ENCODE measurements around the gene EPM2AIP1. TPM values are rescaled to one million over a fixed set of nuclear protein-coding genes. Genes with fewer than 3 reads are reported as not detected.

EPM2AIP1 gene
- total RNA-seq, 4 donors from 2014 or later, result 5.4 to 13.4 (median 8.4) TPM

GRCh38 chr3:37032961-37033360, 40.0 kb upstream of the EPM2AIP1 start:
- intact Hi-C loops (cut with DNase I; ENCODE audit: low total_unique reads), result no loop called here

GRCh38 chr3:37031096-37031682, 38.3 kb upstream of the EPM2AIP1 start:
- intact Hi-C loops (cut with DNase I; ENCODE audit: low total_unique reads), result no loop called here
- no peak for TF ChIP-seq POLR2A (IDR thresholded peaks at IDR 0.05)
- no peak for TF ChIP-seq CTCF (IDR thresholded peaks at IDR 0.05)
- 79 to 85% methylated on average over 7 of the region's 7 CpGs for WGBS, 2 donors
- DNase-seq (ENCODE audit: low spot score in 2 of 2), result no peak
- no peak overlapping the region for H3K4me3 ChIP-seq (ENCODE audit: low read depth, poor library complexity, severe bottlenecking)

More at GRCh38 chr3:37032961-37033360, 40.0 kb upstream of the EPM2AIP1 start:
- no peak overlapping the region for H3K4me3 ChIP-seq (ENCODE audit: low read depth, poor library complexity, severe bottlenecking)
- no peak for TF ChIP-seq CTCF (IDR thresholded peaks at IDR 0.05)
- 82 to 87% methylated on average over 10 of the region's 10 CpGs for WGBS, 2 donors
- DNase-seq (ENCODE audit: low spot score in 2 of 2), result no peak

GRCh38 chr3:37030588-37030987, 37.7 kb upstream of the EPM2AIP1 start:
- WGBS, 2 donors, result 38 to 48% methylated on average over 3 of the region's 3 CpGs
- no peak for TF ChIP-seq POLR2A (IDR thresholded peaks at IDR 0.05)
- no peak for TF ChIP-seq CTCF (IDR thresholded peaks at IDR 0.05)
- H3K4me3 ChIP-seq (ENCODE audit: low read depth, poor library complexity, severe bottlenecking), result no peak overlapping the region

GRCh38 chr3:37029516-37030163, 36.7 kb upstream of the EPM2AIP1 start:
- DNase-seq (ENCODE audit: low spot score in 2 of 2), result no peak
- H3K4me3 ChIP-seq (ENCODE audit: low read depth, poor library complexity, severe bottlenecking), result no peak overlapping the region
- intact Hi-C loops (cut with DNase I; ENCODE audit: low total_unique reads), result no loop called here
- no peak for TF ChIP-seq CTCF (IDR thresholded peaks at IDR 0.05)

More at GRCh38 chr3:37030588-37030987, 37.7 kb upstream of the EPM2AIP1 start:
- DNase-seq (ENCODE audit: low spot score in 2 of 2), result no peak
- intact Hi-C loops (cut with DNase I; ENCODE audit: low total_unique reads), result no loop called here

GRCh38 chr3:37029111-37029510, 36.2 kb upstream of the EPM2AIP1 start:
- WGBS, 2 donors, result 84 to 86% methylated on average over 1 of the region's 1 CpG

More at GRCh38 chr3:37029111-37029510, 36.2 kb upstream of the EPM2AIP1 start:
- TF ChIP-seq CTCF (IDR thresholded peaks at IDR 0.05) (no peak), POLR2A (IDR thresholded peaks at IDR 0.05) (no peak)
- no peak overlapping the region for H3K4me3 ChIP-seq (ENCODE audit: low read depth, poor library complexity, severe bottlenecking)
- intact Hi-C loops (cut with DNase I; ENCODE audit: low total_unique reads), result no loop called here
- no peak for DNase-seq (ENCODE audit: low spot score in 2 of 2)
